Astrocyte of the cerebellum (primary cell): Measurements from ENCODE around the gene IFITM5.
A peak's percentile ranks its signal among the peaks of the same experiment; 100 is the strongest.
"Not testable (repeated sequence)": the region's sequence is repeated elsewhere in the genome, so short reads cannot be mapped to it uniquely, and the experiment has no call there.

Source experiments
- DNase-seq: peaks from one replicate; pipeline ENCODE4 v3.0.0-alpha.2; 2011; ENCODE audit warnings: low read depth
- H3K4me3 ChIP-seq: 2 replicates; pipeline ENCODE4 v1.5.1; 2011; ENCODE audit warnings: mild to moderate bottlenecking, low read depth, low read length, moderate library complexity
- CTCF ChIP-seq: IDR thresholded peaks from 2 replicates; pipeline ENCODE4 v1.5.1; 2012; ENCODE audit warnings: low read length, low read depth, moderate library complexity, mild to moderate bottlenecking; ENCODE audit errors: missing control alignments
- in situ Hi-C: cut with HindIII; loops from 2 replicates; pipeline ENCODE4 v1.10.0; 2017; ENCODE audit warnings: low sequenced_read_pairs

IFITM5 gene

DNA sequence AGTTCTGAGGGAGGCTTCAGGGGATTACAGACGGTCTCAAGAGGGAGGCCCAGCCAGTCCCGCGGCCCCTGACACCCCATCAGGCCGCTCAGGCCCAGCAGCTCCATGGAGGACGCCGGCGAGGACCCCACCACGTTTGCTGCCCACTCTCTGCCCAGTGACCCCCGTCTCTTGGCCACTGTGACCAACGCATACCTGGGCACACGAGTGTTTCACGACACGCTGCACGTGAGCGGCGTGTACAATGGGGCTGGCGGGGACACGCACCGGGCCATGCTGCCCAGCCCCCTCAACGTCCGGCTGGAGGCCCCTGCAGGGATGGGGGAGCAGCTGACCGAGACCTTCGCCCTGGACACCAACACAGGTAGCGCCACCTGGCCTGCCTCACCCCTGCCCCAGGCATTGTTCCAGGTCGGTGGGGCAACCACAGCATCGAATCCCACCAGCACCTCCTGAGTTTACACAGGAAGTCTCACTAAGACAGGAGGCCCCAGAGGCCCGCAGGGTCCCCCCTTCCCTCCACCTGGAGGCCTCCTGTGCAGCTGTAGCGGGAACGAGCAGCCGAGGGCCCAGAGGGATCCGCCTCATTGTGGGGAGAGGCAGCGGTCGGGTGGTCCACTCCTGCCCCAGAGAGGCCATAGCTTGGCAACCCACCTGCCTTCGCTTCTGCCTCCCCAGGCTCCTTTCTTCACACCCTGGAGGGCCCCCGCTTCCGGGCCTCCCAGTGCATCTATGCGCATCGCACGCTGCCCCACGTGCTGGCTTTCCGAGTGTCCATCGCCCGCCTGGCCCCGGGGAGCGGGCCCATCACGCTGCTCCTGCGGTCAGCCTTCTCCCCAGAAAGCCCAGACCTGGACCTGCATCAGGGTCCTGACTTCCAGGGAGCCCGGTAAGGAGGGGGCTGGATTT, 9.4 kb downstream of the IFITM5 start:
- in situ Hi-C loops, result no loop called here
- no peak for TF ChIP-seq CTCF
- DNase-seq, result no peak
- peak overlapping the region; percentile 47 for H3K4me3 ChIP-seq

GRCh38 chr11:289398-289711, 10.0 kb downstream of the IFITM5 start:
- TF ChIP-seq CTCF, result no peak
- H3K4me3 ChIP-seq, result peak overlapping the region; percentile 47
- in situ Hi-C loops, result no loop called here
- DNase-seq, result no peak

- H3K4me3 ChIP-seq, result peak within 1 kb of the TSS; percentile 47
- DNase-seq, result no peak
- no peak for TF ChIP-seq CTCF
- in situ Hi-C loops, result no loop called here
Measured at GRCh38 chr11:288478-289397, 10.6 kb downstream of the IFITM5 start, which contains the start of gene PGGHG. TSS of gene PGGHG (plus strand) at chr11:289126. CDS start at chr11:289817, 691 bp downstream.

GRCh38 chr11:287821-288477, 11.4 kb downstream of the IFITM5 start:
- H3K4me3 ChIP-seq, result peak overlapping the region; percentile 47
- no peak for DNase-seq
- TF ChIP-seq CTCF, result no peak
- in situ Hi-C loops, result no loop called here

GRCh38 chr11:286977-287820, 12.1 kb downstream of the IFITM5 start:
- in situ Hi-C loops, DNase-seq, H3K4me3 ChIP-seq: not testable (repeated sequence)

DNA sequence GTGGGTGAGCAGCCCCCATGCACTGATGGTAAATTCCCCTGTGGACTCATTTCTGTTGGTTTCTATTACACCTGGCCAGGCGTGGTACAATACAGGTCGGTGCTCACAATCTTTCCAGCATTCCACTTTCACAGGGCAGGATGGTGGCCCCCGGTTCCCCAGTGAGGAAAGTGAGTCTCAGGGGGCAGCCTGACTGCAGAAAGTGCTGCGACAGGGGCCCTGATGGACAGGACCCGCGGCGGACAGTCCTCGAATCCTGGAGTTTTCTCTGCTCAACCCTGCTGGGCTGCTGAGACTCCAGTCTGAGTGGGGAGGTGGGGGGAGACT, 13.5 kb downstream of the IFITM5 start:
- DNase-seq, result no peak
- in situ Hi-C loops, result no loop called here

More for the DNA sequence above, 13.5 kb downstream of the IFITM5 start:
- no peak for TF ChIP-seq CTCF
- no peak overlapping the region for H3K4me3 ChIP-seq
